HPDE6-E6E7 (cell line): Measurements from ENCODE around the gene C14orf180.

Experiments
- DNase-seq: peaks from one replicate; pipeline ENCODE4 v3.0.0; 2011; ENCODE audit warnings: missing footprints; ENCODE audit errors: extremely low spot score

C14orf180 gene

DNA sequence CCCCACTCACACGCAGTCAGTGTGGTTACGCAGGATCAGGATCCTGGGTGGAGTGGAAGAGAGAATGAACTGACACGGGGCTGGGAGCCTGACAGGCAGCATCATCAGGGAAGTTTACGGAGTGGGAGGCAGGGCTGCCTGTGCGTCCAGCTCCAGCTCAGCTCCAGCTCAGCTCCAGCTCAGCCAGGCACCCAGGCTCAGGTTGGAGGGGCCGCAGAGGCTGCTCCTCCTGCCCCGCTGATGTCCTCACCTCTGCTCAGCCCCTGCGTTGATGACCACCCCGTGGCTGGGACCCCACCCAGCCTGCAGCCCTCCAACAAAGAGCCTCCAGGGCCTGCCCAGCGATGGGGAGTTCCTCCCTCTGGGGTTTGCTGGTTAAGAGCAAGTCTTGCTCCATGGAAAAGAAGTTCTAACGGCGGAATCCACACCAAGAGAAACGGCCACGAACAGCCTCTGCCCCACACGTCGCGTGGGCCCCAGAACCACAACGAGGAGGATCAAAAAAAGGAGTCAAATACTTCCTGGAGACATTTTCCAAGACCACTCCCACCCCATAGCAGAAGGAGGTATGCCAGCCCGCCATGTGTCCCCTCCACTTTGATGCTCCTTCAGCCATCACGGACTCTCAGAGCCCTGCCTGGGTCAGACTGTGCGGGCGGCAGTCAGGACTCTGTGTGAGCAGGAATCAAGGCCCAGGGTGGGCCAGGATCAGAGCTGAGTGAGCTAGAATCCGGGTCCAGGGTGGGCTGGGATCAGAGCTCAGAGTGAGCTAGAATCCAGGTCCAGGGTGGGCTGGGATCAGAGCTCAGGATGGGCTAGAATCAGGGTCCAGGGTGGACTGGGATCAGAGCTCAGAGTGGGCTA is 17.7 kb upstream of the C14orf180 start:
- no peak for DNase-seq

DNA sequence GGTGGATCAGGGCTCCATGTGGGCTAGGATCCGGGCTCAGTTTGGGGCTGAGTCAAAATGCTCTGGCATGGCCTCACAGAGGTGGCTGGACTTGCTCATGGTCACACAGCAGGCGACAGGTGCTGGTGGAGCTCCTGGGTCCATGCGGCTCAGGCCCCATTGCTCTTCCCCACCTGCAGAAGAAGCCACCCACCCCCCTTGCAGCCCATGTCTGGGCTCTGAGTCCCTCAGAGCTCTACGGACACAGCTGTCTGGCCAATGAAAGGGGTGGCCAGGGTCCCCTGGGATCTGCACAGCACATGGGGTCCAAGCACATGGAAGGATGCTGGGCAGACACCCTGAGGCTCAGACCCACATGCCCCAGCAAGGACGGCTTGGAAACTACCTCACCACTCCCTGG is 17.0 kb upstream of the C14orf180 start:
- no peak for DNase-seq

DNA sequence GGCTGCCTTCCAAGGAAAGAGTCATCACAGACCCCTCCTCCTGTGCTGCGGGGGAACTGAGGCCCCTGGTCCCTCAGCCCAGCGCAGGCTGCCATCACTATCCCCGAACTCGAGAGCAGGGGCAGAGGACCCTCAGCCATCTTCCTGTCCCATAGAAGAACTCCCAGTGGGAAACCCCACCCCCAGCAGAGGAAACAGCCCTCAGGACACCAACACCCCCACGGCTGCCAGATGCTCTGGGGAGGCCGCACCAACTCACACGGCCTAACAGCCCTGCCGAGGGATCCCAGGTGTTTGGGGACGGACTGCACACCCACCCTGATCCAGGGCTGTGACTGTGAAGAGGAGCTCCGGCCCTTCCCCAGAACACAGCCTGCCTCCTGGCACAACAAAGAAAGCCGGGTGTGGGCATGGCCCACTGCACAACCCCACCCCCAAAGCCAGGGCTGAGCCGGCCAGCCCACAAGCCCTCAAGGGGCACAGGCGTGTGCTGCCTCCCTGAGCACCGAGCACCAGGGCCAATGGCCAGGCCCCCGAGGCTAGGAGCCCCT is 16.3 kb upstream of the C14orf180 start:
- no peak for DNase-seq

DNA sequence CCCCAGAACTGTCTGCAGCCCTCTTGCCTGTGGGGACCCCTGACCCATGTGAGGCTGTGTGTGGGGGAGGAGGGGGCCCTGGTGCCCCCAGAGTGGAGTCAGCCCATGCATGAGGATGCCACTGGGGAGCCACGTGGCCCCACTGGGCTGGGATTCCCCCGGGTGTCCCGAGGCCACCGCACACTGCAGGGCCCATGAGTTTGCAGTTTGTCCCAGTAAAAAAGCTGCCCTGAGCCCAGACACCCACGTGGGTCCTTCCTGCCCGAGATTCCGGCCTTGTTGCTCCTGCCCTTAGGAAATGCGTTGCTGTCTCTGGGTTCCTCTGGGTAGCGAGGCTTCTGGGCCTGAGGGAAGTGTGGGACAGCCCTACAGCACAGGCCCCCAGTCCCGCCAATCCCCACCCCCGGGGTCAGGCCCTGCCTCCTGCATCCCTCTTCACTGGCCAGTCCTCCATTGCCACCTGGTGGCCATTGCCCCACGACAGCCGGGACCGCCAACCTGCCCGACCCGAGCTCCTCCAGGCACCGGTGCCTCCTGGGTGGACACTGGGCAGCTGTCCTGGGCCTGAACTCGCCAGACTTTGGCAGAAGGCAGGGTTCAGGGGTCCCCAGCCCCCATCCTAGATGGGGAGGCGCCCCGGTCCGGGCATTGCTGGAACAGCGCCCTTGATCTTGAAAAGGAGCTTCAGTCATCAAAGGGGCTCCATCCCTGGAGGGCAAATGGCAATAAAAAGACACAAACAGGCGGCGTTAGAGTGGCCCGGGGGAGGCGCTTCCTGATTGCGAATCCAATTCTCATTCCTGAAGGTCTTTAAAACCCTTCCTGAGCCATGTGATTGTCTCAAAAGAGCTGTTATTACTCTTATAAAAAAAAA is 15.6 kb upstream of the C14orf180 start:
- peak; percentile 75 for DNase-seq

DNA sequence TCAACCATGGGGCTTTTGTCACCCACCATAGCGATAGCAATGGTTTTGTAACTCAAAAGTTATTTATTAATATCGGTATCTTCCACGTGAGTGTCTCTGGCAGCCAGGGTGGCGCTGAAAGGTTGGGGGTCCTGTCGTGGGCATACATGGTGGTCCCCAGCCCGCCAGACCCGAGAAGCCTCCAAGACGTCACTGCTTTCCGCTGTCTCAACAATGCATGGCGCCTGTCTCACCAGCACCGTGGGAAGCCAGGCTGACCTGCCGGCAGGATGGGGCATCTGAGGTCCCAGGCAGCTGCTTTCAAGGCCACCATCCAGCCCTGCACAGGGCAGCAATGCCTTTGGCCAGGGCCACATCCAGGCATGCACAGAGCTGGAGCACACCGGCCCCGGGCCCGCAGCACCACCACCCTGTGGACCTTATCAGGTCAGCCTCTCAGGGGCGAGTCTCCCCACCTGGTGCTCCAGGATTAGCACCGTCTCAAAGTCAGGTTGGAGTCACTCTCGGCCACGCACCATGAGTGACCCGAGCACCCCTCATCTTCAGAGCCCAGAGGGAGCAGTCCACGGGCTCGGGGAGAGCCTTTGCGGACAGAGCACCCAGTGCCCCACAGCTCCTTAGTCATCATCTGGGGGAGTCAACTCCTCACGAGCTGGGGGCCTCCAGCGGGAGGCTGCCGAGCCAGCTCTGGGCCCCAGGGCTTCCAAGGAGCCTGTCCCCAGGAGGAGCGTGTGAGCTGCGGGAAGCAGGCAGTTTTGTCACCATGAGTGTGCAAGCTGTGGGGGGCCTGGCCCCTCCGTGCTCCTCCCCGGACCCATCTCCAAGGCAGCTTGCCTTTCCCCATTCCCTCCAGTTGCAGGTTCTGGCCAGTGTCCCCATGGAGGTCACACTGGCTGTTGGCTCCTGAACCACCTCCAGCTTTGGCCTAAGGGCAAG is 14.6 kb upstream of the C14orf180 start:
- no peak for DNase-seq

DNA sequence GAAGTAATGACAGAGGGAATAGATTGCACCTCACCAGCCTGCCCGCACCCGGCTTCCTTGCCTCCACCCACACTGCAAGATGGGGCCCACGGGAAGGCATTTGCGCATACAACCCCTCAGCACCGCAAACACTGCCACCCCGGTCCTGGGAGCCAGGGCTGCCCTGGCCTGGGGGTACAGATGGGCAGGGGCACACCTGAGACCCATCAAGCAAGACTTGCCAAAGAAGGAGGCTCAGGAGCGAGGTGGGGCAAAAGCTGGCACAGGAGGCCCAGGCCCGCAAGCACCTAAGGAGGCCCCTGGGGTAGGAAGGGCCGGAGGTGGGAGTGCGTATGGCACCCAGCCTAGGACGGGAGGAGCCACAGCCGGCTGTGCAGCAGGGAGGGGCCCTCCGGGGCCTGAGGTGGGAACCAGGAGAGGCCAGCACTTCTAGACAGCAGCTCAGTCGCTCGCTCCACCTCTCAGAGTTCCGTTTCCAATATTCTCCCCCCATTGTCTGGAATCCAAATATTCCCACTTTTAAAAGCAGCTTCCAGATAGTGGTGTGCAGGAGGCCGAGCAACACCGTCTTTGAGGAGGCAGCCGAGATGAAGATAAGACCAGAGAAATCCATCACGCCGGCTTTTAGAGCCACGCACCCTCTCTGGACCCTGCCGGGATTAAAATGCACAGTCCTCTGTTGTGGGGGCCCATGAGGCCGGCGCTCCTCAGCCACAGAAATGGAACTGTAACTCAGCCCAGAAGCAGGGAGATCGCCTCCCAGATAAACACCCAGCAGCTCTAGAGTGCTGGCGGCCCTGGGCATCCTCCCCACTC is 12.2 kb upstream of the C14orf180 start:
- no peak for DNase-seq

DNA sequence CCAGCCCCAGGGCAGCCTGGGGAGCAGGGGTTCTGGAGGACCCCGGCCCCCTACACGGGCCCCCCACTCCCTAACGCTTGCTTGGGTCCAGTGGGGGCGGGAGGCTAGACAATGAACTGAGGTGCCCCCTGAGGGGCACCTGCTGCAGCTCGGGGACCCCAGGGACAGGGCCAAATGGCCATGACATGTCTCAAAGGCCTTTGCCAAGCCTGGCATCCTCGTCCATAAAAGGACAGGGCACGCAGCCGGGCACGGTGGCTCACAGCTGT is 11.7 kb upstream of the C14orf180 start:
- no peak for DNase-seq

DNA sequence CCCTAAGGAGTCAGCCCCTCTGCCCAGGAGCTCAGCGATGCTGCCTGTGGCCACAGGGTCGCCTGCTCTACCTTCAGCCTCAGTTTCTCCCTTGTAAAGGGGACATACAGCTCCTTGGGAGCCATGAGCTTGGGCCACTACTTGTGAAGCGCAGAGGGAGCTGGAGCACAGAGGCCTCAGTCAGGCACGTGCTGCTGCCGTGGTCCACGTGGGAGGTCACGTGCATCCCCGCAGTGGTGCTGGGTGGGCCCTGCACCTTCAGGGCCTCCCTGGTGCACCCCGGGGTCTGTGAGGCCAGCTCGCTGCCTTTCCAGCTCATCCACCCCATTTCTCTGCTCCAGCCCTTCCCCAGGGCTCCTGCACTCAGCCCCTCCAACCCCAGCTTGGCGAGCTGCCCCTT is 10.9 kb upstream of the C14orf180 start:
- no peak for DNase-seq

DNA sequence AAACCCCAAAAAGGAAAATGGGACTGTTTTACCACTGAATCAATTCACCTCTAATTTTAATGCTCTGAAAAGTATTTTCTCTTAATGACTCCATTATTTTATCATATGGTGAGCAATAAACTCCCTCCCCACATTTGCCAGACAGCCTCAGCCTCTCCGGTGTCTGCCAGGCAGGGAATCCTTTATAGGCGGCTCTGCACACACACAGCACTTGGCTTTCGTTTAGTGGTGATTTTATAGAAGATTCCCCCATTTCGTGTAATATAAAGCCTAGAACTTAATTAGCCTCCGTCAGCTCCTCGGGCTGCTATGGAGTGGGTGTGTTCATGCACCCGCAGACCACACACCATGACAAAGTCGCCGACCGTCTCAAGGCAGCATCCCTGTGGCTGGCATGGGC is 10.1 kb upstream of the C14orf180 start:
- no peak for DNase-seq

DNA sequence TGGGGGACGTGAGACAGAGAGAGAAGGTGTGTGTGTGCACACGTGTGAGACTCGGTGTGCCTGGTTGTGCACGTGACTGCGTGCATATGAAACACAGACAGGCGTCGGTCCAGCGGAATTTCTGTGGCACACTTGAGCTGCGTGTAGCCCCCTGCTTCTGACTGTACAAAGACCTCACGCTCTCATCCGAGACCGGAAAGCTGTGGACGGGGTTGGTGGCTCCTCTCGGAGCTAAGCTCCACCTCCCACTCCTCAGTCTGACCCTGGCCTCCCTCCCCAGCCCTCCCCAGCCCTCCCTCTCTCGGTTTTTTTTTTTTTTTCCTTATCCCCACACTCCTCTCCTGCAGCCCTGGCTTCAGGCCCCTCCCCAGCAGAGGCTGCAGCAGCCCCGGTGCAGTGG is 8.3 kb upstream of the C14orf180 start:
- DNase-seq, result no peak

DNA sequence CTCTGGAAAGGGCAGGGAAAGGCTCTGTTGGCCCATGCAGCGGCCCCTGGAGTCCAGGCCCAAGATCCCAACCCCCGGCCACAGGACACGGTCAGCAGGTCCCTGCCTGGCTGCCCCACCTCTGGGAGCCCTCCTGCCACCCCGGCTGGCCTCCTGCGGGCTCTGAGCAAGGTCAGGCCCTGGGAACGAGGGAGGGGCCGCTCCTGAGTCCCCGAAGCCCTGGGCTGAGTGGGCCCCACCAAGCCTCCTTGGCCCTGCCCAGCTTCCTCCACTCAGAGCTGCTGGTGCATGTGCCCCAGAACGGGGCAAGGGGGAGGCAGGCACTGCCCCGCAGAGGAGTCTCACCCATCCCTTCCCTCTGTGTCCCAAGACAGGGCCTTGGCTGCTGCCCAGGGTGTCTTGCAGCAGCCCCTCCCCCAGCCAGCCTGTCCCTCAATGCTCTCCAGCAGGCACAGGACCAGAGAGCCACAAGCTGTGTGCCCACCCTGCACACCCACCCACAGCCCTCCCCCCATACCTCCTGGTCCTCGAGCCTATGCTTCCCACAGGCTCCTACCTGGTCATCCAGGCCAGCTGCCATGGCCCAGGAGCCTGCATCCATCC is 7.4 kb upstream of the C14orf180 start:
- DNase-seq, result no peak

DNA sequence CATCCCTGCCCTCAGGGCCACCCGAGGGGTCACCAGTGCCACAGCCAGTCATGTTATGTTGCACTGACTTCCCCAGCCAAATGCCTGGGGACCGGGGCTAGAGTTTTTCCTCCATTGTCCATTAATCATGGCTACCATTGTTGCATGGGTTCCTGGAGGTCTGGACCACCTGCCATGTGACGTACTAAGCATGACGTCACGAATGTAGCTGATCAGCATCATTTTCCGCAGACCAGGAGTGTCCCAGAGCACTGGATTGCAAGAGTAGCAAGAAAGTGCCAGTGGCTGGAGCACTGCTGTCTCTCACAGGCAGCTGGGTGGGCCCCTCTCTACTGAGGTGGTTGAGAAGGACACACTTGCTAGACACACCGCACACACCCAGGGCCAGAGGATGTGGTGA is 6.9 kb upstream of the C14orf180 start:
- no peak for DNase-seq

DNA sequence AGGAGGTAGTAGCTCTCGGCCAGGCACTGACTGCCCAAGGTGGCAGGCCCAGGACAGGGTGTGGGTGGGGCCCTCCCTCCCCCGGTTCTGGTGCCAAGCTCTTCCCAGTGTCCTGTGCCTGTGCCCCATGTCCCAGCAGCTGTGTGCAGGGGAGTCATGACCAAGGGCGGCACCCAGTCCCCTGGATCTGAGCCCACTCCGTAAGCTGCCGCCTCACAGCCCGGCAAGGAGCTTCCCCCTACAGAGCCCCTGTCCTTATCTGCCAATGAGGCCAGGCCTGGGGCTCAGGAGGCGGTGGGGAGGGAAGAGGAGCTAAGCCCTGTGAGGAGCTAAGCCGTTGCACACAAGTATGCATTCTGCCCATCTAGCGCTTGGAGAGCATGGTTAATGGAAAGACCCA is 5.6 kb upstream of the C14orf180 start:
- DNase-seq, result no peak

DNA sequence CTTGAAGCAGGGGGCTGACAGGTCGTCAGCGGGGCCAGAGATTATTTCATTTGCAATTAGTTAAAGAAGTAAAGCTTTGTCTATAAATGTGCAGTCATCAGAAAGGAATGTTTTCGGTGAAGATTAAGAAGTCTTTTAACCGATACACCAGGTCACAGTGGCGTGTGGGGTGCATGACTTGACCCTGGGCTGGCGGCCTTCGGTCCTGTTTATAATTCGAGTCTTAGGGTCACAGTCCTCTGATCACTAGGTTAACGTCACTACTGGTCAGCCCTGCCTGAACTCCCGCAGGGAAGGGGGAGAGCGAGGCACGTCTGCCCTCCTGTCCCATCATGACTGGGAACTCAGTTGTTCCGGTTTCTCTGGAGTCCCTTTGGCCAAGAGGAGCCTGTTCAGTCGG is 5.0 kb upstream of the C14orf180 start:
- no peak for DNase-seq

DNA sequence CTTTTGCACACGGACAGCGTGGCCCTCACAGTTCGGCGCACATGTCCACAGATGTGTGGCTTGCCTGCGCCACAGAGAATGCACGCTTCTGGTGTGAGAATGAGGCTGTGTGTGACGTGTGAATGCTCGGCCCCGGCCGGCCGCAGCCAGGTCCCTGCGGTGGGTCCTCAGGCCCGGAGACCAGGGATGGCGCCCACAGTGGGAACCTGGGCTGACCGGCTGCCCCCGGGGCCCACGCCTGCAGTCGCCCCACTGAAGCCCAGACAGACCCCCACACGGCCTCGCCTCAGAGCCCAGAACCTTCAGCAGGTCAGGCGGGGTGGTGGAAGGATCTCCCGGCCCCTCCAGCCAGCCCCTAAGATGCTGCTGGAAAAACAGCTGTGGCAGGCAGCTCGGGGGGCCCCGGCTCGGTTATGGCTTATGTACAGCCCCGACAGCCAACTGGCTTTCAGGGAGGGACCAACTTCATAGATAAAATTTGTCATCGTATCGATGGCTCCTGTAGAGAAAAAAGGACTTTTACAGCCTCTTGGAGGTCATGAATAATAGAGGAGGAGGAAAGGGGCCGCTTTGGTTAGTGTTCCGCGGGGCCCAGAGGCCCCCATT is 4.5 kb upstream of the C14orf180 start:
- no peak for DNase-seq

DNA sequence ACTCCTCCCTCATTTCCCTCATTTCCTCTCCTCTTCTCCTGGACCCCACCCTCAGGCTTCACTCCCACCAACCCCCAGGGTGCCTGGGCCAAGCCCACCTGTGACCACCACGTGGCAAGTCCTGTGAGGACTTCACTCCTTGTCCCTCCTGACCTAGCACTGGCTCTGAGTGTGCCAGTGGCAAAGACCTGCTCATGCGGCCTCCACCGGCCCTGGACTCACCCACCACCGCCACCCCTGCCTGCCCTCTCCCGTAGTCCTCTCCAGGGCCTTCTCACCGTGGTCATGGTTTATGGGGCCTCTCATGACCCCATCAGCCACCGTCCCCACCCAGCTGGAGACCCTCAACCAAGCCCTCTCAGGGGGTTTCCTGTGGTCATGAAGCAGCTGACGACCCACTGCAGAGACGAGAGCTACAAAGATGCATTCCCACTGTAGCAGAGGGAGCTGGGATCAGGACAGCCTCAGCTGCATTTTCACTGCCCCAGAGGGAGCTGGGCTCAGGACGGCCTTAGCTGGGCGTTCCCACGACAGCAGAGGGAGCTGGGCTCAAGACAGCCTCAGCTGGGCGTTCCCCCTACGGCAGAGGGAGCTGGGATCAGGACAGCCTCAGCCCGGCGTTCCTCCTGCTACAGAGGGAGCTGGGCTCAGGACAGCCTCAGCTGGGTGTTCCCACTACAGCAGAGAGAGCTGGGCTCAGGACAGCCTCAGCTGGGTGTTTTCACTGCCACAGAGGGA is 3.2 kb upstream of the C14orf180 start:
- DNase-seq, result no peak

DNA sequence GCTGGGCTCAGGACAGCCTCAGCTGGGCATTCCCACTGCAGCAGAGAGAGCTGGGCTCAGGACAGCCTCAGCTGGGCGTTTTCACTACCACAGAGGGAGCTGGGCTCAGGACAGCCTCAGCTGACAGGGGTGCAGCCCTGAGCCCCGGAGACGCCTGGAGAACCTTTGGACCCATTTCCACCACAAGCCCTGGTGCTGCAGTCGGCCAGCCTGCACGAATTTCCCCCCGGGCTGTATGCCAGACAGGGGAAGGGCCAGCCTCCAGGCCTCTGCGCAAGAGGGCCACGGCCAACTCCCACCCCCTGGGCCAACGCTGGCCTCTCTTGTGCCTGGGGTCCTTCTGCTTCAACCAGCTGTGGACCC is 2.6 kb upstream of the C14orf180 start:
- DNase-seq, result no peak

DNA sequence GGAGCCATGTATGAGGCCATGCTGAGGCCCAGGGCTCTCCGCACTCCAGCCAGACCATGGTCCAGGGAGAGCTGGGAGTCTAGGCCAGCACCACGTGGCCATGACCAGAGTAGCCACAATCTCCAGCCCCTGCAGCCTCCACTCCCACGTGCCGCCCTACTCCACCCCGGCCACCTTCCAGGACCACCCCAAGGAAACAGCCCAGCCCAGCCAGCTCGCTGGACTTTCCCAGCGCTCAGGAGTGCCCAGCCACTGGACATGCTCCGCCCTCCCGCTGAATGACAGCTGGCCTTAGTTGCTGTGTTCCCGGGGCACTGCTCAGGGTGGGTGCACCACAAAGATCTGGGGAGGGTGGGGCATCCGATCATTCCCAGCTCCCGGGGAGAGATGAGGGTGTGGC is 2.1 kb upstream of the C14orf180 start:
- no peak for DNase-seq

DNA sequence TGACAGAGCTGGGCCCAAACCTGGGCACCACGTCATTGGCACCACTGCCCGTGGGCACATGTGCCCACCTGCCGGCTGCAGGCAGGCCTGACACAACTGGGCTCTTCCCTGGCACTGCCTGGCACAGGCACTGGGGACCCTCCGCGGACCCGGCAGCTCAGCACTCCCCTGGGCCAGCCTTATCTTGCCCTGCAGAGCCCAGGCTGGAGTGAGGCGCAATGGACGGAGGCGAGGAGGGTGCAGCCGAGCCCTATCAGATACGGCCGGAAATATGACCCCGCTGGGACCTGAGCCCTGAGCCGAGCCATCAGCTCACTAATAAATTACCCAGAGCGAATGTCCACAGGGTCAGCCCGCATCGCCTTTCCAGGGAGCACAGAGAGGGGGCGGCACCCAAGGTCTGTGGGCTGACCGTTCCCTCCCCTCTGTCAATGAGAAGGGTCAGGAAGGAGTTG is 1.7 kb upstream of the C14orf180 start:
- no peak for DNase-seq
